Measurements from ENCODE around the gene DNAJC5G.

DNAJC5G gene

DNA sequence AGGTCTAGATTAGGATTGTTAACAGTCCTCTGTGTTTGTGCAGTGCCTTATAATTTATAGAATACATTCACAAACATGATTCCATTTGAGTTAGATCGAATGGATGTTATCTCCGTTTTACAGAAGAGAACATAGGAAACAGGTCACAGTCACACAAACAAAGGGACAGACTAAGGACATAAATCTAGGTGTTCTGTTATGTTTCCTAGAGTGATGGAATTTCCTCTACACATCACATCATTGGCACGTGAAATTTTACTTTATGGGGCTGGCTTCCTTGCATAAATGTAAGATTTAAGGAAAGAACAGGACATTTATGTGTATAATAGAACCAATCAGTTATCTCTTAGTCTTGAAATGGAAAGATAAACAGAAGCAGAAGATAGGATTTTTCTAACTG lies 13.4 kb downstream of the DNAJC5G start:
- Histone ChIP-seq H3K36me3 (replicated peaks) (no peaks in the 10 kb centered on the region), H3K4me3 (ENCODE audit: low read depth, low read length) (no peak overlapping the region), H3K27me3 (replicated peaks) (peaks cover 21% of the 10 kb centered on the region), H3K27ac (no peak overlapping the region)
- TF ChIP-seq, protein P1, sequence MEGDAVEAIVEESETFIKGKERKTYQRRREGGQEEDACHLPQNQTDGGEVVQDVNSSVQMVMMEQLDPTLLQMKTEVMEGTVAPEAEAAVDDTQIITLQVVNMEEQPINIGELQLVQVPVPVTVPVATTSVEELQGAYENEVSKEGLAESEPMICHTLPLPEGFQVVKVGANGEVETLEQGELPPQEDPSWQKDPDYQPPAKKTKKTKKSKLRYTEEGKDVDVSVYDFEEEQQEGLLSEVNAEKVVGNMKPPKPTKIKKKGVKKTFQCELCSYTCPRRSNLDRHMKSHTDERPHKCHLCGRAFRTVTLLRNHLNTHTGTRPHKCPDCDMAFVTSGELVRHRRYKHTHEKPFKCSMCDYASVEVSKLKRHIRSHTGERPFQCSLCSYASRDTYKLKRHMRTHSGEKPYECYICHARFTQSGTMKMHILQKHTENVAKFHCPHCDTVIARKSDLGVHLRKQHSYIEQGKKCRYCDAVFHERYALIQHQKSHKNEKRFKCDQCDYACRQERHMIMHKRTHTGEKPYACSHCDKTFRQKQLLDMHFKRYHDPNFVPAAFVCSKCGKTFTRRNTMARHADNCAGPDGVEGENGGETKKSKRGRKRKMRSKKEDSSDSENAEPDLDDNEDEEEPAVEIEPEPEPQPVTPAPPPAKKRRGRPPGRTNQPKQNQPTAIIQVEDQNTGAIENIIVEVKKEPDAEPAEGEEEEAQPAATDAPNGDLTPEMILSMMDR (IDR thresholded peaks at IDR 0.05; ENCODE audit: low read depth, low read length, missing control alignments) = no peak
- DNase-seq = no peak
- in situ Hi-C loops (cut with HindIII; ENCODE audit: low pct_ligation_motif_present, low sequenced_read_pairs) = loop anchor here (25.0 kb wide), 1 partner anchor 176 kb away; the partner anchor contains the start of genes ABHD1 and CGREF1

DNA sequence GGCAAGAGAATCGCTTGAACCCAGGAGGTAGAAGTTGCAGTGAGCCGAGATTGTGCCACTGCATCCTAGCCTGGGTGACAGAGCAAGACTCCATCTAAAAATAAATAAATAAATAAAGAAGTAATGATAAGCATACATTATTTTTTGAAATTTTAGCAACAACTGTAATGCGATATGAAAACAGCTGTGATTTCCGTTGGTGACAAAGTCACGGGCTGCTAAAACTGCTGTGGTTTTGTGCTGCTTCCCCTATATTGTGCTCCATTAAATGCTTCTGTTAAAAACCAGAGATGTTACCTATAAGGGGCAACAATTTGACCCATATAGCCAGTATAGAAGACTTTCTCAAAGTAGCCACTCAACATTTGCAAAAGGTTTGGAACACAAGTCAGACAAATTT lies 15.3 kb downstream of the DNAJC5G start:
- in situ Hi-C loops (cut with HindIII; ENCODE audit: low pct_ligation_motif_present, low sequenced_read_pairs) = loop anchor here (25.0 kb wide), 1 partner anchor 178 kb away; the partner anchor contains the start of genes ABHD1 and CGREF1
- TF ChIP-seq, protein P1 (IDR thresholded peaks at IDR 0.05; ENCODE audit: low read depth, low read length, missing control alignments) = no peak
- H3K36me3 ChIP-seq (replicated peaks) = no peaks in the 10 kb centered on the region
- H3K27ac ChIP-seq = no peak overlapping the region
- H3K4me3 ChIP-seq (ENCODE audit: low read depth, low read length) = no peak overlapping the region
- DNase-seq = no peak
- H3K27me3 ChIP-seq (replicated peaks) = peaks cover 14% of the 10 kb centered on the region

DNA sequence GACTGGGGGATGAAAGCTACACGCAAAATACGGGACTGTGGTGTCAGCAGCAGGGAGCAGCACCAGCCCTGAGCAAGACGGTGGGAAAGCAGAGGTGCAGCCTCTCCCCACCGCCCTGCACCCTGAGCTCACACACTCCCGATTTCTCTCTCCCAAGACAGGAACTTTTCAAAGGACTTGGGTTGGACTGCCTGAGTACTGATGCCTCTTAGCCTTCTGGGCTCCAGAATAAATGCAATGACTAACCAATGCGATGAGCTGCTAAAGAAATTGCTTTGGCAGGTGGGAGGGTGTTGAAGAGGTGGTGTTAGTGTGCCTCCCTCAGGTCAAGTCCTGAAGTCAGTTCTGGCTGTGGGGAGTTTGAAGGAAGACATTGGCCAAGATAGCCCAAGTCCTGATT lies 16.6 kb downstream of the DNAJC5G start:
- in situ Hi-C loops (cut with HindIII; ENCODE audit: low pct_ligation_motif_present, low sequenced_read_pairs) = loop anchor here (25.0 kb wide), 1 partner anchor 180 kb away; the partner anchor contains the start of genes ABHD1 and CGREF1
- Histone ChIP-seq H3K36me3 (replicated peaks) (no peaks in the 10 kb centered on the region), H3K4me3 (ENCODE audit: low read depth, low read length) (no peak overlapping the region), H3K27ac (no peak overlapping the region), H3K27me3 (replicated peaks) (peaks cover 15% of the 10 kb centered on the region)
- DNase-seq = no peak
- TF ChIP-seq, protein P1 (IDR thresholded peaks at IDR 0.05; ENCODE audit: low read depth, low read length, missing control alignments) = no peak

DNA sequence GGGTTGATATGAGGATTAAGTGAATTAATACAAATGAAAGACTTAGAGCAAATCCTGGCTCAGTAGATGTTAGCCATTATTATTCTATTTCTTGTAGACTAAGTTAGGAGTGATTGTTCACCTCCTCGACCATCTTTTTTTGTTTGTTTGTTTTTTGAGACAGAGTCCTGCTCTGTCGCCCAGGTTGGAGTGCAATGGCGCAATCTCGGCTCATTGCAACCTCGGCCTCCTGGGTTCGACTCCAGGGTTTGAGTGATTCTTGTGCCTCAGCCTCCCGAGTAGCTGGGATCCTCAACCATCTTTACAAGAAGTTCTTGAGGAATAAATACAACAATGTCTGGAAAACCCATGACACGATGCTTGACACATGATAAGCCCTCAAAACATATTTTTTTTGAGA lies 19.7 kb downstream of the DNAJC5G start:
- H3K27me3 ChIP-seq (replicated peaks) = peaks cover 12% of the 10 kb centered on the region
- no peak overlapping the region for H3K27ac ChIP-seq
- DNase-seq = no peak
- TF ChIP-seq, protein P1 (IDR thresholded peaks at IDR 0.05; ENCODE audit: low read depth, low read length, missing control alignments) = no peak
- in situ Hi-C loops (cut with HindIII; ENCODE audit: low pct_ligation_motif_present, low sequenced_read_pairs) = loop anchor here (25.0 kb wide), 1 partner anchor 183 kb away; the partner anchor contains the start of genes ABHD1 and CGREF1
- no peak overlapping the region for H3K4me3 ChIP-seq (ENCODE audit: low read depth, low read length)
- no peaks in the 10 kb centered on the region for H3K36me3 ChIP-seq (replicated peaks)

- TF ChIP-seq, protein P1 (IDR thresholded peaks at IDR 0.05; ENCODE audit: low read depth, low read length, missing control alignments) = no peak
- Histone ChIP-seq H3K27me3 (replicated peaks) (peaks cover 8% of the 10 kb centered on the region), H3K4me3 (ENCODE audit: low read depth, low read length) (no peak overlapping the region), H3K36me3 (replicated peaks) (no peaks in the 10 kb centered on the region), H3K27ac (no peak overlapping the region)
- in situ Hi-C loops (cut with HindIII; ENCODE audit: low pct_ligation_motif_present, low sequenced_read_pairs) = loop anchor here (25.0 kb wide), 1 partner anchor 184 kb away; the partner anchor contains the start of genes ABHD1 and CGREF1
- DNase-seq = no peak
These were observed 21.2 kb downstream of the DNAJC5G start for GRCh38 chr2:27296481-27296880.

- H3K4me3 ChIP-seq (ENCODE audit: low read depth, low read length) = no peak overlapping the region
- peaks cover 3% of the 10 kb centered on the region for H3K27me3 ChIP-seq (replicated peaks)
- no peak for DNase-seq
- H3K36me3 ChIP-seq (replicated peaks) = no peaks in the 10 kb centered on the region
- in situ Hi-C loops (cut with HindIII; ENCODE audit: low pct_ligation_motif_present, low sequenced_read_pairs) = loop anchor here (25.0 kb wide), 1 partner anchor 185 kb away; the partner anchor contains the start of genes ABHD1 and CGREF1
- H3K27ac ChIP-seq = no peak overlapping the region
- TF ChIP-seq, protein P1 (IDR thresholded peaks at IDR 0.05; ENCODE audit: low read depth, low read length, missing control alignments) = no peak
These were observed 22.0 kb downstream of the DNAJC5G start for GRCh38 chr2:27297195-27297594.
